ENCODE data around the gene PRKAG2. TPM values are rescaled to one million over a fixed set of nuclear protein-coding genes. Genes with fewer than 3 reads are reported as not detected.

PRKAG2 gene
- total RNA-seq, 4 donors from 2014 or later, result 38.8 to 94.4 (median 73.2) TPM

GRCh38 chr7:151792636-151793035 lies 84.3 kb downstream of the PRKAG2 start:
- no peak overlapping the region for H3K27ac ChIP-seq
- H3K36me3 ChIP-seq, result no peaks in the 10 kb centered on the region
- TF ChIP-seq CTCF (IDR thresholded peaks at IDR 0.05) (no peak), POLR2A (IDR thresholded peaks at IDR 0.05) (no peak)
- no peaks in the 10 kb centered on the region for H3K9me3 ChIP-seq
- peak in 1 of 3 donors; percentile 22 for DNase-seq
- peaks cover 0 to 20% (median 12%) of the 10 kb centered on the region in 4 donors for H3K4me1 ChIP-seq
- H3K4me3 ChIP-seq, result no peak overlapping the region
- no peaks in the 10 kb centered on the region for H3K27me3 ChIP-seq

GRCh38 chr7:151792086-151792485 lies 84.8 kb downstream of the PRKAG2 start:
- no peak overlapping the region for H3K4me3 ChIP-seq
- no peaks in the 10 kb centered on the region for H3K36me3 ChIP-seq
- no peaks in the 10 kb centered on the region for H3K27me3 ChIP-seq
- no peak for TF ChIP-seq CTCF (IDR thresholded peaks at IDR 0.05)
- no peak for DNase-seq
- no peaks in the 10 kb centered on the region for H3K9me3 ChIP-seq
- H3K4me1 ChIP-seq, result peaks cover 0 to 19% (median 9%) of the 10 kb centered on the region in 4 donors
- no peak overlapping the region for H3K27ac ChIP-seq

GRCh38 chr7:151790830-151791620 lies 85.9 kb downstream of the PRKAG2 start:
- no peak for TF ChIP-seq CTCF (IDR thresholded peaks at IDR 0.05)
- TF ChIP-seq POLR2A (IDR thresholded peaks at IDR 0.05), result no peak
- no peaks in the 10 kb centered on the region for H3K36me3 ChIP-seq
- peak in 1 of 3 donors; percentile 35 for DNase-seq

GRCh38 chr7:151790095-151790829 lies 86.7 kb downstream of the PRKAG2 start:
- peak in 1 of 3 donors; percentile 21 for DNase-seq
- no peaks in the 10 kb centered on the region for H3K36me3 ChIP-seq
- H3K27ac ChIP-seq, result no peak overlapping the region

More at GRCh38 chr7:151790830-151791620, 85.9 kb downstream of the PRKAG2 start:
- Histone ChIP-seq H3K4me3 (no peak overlapping the region), H3K27me3 (no peaks in the 10 kb centered on the region), H3K4me1 (peaks cover 0 to 8% (median 1%) of the 10 kb centered on the region in 4 donors), H3K9me3 (no peaks in the 10 kb centered on the region), H3K27ac (no peak overlapping the region)

More at GRCh38 chr7:151790095-151790829, 86.7 kb downstream of the PRKAG2 start:
- Histone ChIP-seq H3K4me1 (peaks cover 0 to 3% (median 0%) of the 10 kb centered on the region in 4 donors), H3K9me3 (no peaks in the 10 kb centered on the region), H3K4me3 (no peak overlapping the region), H3K27me3 (no peaks in the 10 kb centered on the region)
- TF ChIP-seq POLR2A (IDR thresholded peaks at IDR 0.05), result no peak
- no peak for TF ChIP-seq CTCF (IDR thresholded peaks at IDR 0.05)

Measured in Peyer's patch (tissue), 4 donors.